Stimulated activated CD8-positive, alpha-beta memory T cell treated with anti-CD3 and anti-CD28 coated beads, Interleukin-12 subunit alpha, Interleukin-12 subunit beta, amount 100 ng/mL, for 1 hour (primary cell): ENCODE measurements around the gene PCCA.

ENCODE experiments used
- DNase-seq: peaks from one replicate; pipeline ENCODE4 v3.0.0-alpha.2; 2020; ENCODE audit warnings: low read depth

Gene PCCA

GRCh38 chr13:100526318-100527000 lies 437.6 kb downstream of the PCCA start:
- no peak for DNase-seq

GRCh38 chr13:100527644-100528043 lies 438.8 kb downstream of the PCCA start:
- DNase-seq = no peak

DNA sequence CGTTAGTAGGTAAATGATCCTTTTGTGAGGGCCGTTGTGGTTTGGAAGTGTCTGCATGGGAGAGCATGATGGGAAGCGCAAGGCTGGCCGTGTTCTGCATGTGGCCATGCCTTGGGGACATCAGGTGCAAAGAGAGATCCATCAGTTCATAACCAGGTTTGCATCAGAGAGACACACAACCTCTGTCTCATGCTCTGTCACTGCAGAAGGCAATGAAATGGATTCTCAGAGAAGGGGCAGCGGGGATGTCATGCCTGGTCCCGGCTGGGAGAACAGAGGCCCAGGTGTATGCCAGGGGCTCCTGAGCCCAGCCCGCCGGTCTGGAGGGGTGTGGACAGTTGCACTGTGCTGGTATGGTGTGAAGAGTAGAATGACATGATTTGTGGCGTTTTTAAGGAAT lies 439.5 kb downstream of the PCCA start:
- DNase-seq = no peak

DNA sequence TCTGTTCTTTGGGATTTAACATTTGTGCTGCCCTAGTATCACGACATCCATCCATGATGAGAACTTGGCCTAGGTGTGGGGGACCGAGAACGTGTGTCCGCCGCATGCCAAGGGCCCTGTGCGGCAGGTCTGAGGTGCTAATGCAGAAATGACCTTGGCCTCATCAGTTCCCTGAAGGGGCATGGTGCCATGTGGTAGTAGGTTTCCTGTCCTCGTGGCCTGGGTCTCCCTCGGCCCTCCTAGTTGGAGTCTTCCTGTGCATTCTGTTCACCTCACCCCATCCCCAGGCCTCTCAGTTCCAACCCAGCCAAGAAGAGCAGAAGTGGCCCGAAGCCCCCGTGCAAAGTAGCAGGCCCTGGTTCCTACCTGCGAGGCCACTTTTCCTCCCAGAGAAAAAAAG lies 439.9 kb downstream of the PCCA start:
- no peak for DNase-seq

GRCh38 chr13:100529666-100530377 lies 440.9 kb downstream of the PCCA start:
- DNase-seq = no peak

DNA sequence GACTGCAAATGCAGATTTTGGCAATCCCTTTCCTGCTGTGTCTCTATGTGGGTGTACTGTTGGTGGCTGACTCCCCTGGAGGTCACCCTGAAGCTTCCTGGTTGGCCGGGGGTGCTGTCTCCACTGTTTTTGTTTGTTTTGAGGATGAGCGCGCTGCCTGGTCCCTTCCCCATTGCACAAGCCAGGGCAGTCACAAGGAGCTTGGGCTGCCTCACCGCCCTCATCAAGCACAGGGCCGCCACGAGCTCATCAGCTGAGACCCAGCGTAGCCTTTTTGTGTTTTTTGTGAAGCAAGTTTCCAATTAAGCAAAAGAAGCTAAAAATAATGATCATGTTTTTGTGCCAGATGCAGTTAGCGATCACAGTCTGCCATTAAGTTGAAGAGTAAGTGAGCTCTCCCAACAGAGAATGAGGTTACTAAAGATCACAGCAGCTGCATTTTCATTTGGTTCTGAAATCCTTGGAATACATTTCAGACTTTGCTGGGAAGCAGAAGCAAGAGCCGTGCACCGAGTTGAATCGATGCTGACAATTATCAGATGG lies 441.8 kb downstream of the PCCA start:
- DNase-seq = no peak

- DNase-seq = no peak
These were observed 443.3 kb downstream of the PCCA start for GRCh38 chr13:100532090-100532766.

- no peak for DNase-seq
These were observed 444.0 kb downstream of the PCCA start for GRCh38 chr13:100532836-100533435.

DNA sequence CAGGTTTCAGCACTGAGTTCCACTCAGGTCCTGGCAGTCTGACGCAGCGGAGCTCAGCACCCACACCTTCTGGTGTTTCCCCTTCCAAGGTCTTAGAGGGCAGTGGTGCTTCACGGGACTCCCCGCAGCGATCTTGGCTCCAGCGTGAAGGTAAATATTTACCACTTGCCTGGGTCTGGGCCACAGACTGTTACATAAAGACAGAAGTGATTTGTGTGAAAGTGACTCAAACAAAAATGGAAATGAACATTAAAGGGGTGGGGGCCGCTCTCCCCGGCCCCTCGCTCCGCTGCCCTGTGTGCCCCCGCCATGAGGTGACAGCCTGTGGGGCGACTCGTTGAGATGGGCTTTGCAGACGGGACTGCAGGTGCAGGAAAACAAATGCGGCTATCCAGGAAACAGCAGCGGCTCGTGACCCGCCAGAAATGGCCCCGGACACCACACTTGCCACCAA lies 444.7 kb downstream of the PCCA start:
- DNase-seq = no peak

- DNase-seq = no peak
These were observed 445.4 kb downstream of the PCCA start for GRCh38 chr13:100534147-100534843.

- no peak for DNase-seq
These were observed 446.0 kb downstream of the PCCA start for GRCh38 chr13:100534911-100535310.

GRCh38 chr13:100535426-100536135 lies 446.7 kb downstream of the PCCA start:
- no peak for DNase-seq

DNA sequence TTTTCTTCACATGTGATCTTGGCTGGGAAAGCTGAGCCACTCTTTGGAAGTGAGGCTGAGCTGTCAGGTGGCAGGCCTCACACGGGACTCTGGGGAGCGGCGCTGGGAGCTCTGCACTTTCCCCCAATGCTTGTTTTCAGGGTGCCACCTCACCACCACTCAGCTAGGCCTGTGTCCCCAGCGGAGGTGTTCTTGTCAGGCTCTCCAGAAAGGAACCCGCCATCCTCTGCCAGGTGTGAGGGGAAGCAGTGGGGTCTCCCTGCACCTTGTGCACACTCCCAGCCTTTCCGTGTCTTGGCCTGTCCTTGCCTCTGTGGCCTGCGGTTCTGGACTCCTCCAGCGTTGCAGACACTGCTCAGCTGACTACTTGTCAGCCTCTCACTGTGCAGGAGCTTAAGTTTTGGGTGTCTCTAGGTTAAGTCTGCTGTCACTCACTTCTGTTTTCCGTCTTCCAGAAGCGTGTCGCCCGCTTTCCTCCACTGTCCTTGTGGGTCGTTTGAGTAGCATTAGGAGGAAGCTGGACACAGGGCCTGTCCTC lies 447.8 kb downstream of the PCCA start:
- no peak for DNase-seq

DNA sequence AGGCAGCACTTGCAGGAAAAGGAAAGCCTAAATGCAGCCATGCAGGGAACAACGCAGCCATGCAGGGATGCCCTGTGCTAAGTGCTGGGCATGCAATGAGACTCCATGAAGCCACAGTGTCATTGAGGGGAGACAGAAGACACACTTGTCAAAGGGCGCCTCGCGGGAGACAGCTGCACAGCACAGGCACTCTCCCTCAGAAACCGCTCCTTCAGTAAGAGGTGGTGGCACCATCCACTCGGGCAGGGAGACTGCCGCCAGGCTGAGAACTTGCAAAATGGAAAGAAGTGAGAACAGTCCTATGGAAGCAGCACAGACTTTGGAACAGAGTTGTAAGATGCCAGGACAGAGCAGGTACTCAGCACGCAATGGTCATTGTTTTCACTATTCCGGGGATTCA lies 448.6 kb downstream of the PCCA start:
- DNase-seq = no peak

DNA sequence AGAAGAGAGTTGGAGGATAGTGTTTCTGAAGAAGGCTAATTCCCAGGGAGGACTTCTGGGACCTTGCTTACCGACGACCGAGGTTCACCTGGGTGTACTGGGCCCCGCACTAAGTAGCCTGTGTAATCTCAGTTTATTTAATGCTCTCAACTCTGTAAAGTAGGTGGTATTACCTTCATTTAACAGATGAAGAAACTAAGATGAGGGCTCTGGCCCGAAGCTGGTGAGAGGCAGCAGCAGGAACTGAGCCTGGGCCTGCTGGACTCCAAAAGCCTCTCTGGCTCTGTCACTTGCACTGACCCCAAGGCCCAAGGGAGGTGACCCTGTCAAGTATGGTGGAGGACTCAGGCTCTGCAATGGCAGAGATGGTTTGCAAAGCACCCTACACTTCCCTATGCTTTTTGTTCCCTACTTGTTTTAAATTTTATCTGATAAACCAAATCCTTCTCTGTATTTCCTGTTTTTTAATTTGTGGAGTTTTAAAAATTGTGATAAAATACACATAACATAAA lies 449.1 kb downstream of the PCCA start:
- DNase-seq = no peak

DNA sequence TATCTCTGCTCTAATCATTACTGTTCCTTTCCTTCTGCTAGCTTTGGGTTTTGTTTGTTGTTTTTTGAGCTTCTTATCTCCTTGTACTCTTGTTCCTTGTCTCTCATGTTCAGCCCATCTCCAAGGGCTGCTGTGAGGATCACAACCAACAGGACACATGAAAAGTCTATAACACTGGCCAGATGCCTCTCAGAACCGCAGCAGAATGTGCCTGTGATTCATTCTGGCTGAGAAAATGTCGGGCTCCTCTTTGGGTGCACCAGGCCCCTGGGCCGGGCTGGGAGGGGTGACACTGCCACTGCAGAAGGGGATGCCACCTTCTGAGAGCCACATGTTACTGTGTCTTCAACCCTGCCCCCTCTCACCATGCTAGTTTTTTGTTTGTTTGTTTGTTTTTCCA lies 451.7 kb downstream of the PCCA start:
- DNase-seq = no peak

DNA sequence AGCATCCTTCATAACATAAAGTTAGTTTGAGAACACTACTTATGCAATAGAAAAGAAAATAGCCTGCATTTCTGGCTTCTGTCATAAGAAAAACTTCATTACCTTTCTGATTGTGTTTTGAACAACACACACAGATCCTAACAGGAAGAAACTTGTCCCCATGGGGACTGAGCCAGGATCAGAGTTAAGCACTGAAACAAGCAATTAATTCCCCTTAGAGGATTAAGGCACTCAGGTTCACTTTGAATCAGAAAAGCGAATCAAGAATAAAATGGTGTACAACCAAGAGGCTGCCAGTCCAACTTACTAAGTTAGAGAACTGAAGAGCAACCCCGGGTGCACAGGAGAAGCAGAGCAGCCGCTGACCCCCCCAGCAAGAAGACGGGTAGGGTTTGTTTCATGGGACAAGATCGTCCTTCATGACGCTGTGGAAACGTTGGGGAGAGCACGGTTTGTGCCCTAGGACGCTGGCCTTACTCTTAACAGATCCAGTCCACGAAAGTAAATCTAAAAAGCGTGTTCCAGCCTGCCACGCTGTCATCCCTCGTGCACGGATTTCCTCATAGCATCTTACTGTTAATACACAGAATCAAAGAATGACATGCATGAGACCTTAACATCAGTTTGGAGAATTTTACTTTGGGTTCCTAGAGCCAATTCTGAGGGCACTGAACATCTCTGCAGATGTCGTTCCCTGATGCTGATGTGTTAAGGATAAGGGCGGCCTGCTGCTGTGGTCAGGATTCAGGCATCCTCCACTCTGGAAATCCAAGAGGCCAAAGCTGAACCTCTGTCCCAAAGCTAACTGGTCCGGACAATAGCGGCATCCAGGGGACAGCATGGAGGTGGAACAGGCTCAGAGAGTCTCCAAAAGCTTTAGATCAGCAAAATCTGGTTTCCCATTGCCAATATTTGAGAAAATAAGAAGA lies 453.3 kb downstream of the PCCA start:
- DNase-seq = no peak

GRCh38 chr13:100542826-100543156 lies 453.9 kb downstream of the PCCA start:
- DNase-seq = no peak

GRCh38 chr13:100543872-100544602 lies 455.1 kb downstream of the PCCA start:
- no peak for DNase-seq
